CD4-positive, alpha-beta T cell (primary cell): ENCODE measurements around the gene SREBF2. TPM values are rescaled to one million over a fixed set of nuclear protein-coding genes. Genes with fewer than 3 reads are reported as not detected.

Experiments
- ATAC-seq: fragments of 200-7000 bp; cut with Tn5 transposase; one replicate; pipeline ENCODE4 v1.10.0; 2022; ENCODE audit warnings: mild to moderate bottlenecking; ENCODE audit not compliant: poor library complexity
- CTCF ChIA-PET: fragments of 350-600 bp; sonication (Branson Sonifier 250); formaldehyde crosslinking; loops from one replicate; lab custom pipeline; 2021; ENCODE audit warnings: antibody characterized with exemption, inconsistent platforms; lab: Charles Lee
- POLR2A ChIA-PET: fragments of 350-600 bp; sonication (Branson Sonifier 250); formaldehyde crosslinking; loops from one replicate; lab custom pipeline; 2021; ENCODE audit warnings: antibody characterized with exemption, inconsistent platforms; lab: Charles Lee
- DNase-seq, 14 experiments: peaks; one replicate each; pipeline ENCODE4 v3.0.0-alpha.2; 2013 to 2020; ENCODE audit warnings: mixed read lengths in 2 of 14
- H3K27ac ChIP-seq, 2 donors: one replicate each; pipeline versions ENCODE4 v1.5.1 to v1.7.0; 2013; ENCODE audit warnings: low read length in 2 of 2, low read depth in 1 of 2, mild to moderate bottlenecking in 1 of 2
- H3K27me3 ChIP-seq, 2 experiments: 1 replicate in 1 of 2; 2 replicates in 1 of 2; pipeline versions ENCODE4 v1.6.1 to v1.7.0; 2013; ENCODE audit warnings: low read length in 2 of 2, control low read depth in 1 of 2, mild to moderate bottlenecking in 1 of 2, moderate library complexity in 1 of 2; ENCODE audit not compliant: insufficient read depth in 2 of 2, control insufficient read depth in 1 of 2
- H3K36me3 ChIP-seq: one replicate; pipeline ENCODE4 v1.6.1; 2013; ENCODE audit warnings: low read length, control low read depth; ENCODE audit not compliant: insufficient read depth
- H3K4me1 ChIP-seq: one replicate; pipeline ENCODE4 v1.6.1; 2013; ENCODE audit warnings: low read length, control low read depth; ENCODE audit not compliant: insufficient read depth
- H3K4me3 ChIP-seq: one replicate; pipeline ENCODE4 v1.5.1; 2013; ENCODE audit warnings: mild to moderate bottlenecking, low read length, moderate library complexity
- H3K9me3 ChIP-seq, 2 experiments: 1 replicate in 1 of 2; 2 replicates in 1 of 2; pipeline versions ENCODE4 v1.6.1 to v1.7.0; 2013; ENCODE audit warnings: low read length in 2 of 2, mild to moderate bottlenecking in 2 of 2, control low read depth in 1 of 2, moderate library complexity in 1 of 2; ENCODE audit not compliant: control insufficient read depth in 1 of 2, insufficient read depth in 1 of 2
- H3K27ac Mint-ChIP-seq: one replicate; pipeline ENCODE4 v1.8.0; 2020; ENCODE audit warnings: mixed read lengths
- H3K27me3 Mint-ChIP-seq: one replicate; pipeline ENCODE4 v1.8.0; 2021; ENCODE audit warnings: mixed read lengths
- H3K36me3 Mint-ChIP-seq: one replicate; pipeline ENCODE4 v1.8.0; 2021; ENCODE audit warnings: low read depth, mixed read lengths
- H3K4me1 Mint-ChIP-seq: one replicate; pipeline ENCODE4 v1.8.0; 2021; ENCODE audit warnings: low read depth, mixed read lengths
- H3K4me3 Mint-ChIP-seq: one replicate; pipeline ENCODE4 v1.8.0; 2020; ENCODE audit warnings: mild to moderate bottlenecking, mixed read lengths
- H3K9me3 Mint-ChIP-seq: one replicate; pipeline ENCODE4 v1.8.0; 2020; ENCODE audit warnings: mixed read lengths
- intact Hi-C, 2 experiments: fragments of 100-400 bp; cut with DNase I in 1 of 2; cut with micrococcal nuclease in 1 of 2; formaldehyde crosslinking; loops; one replicate each; pipeline versions ENCODE4 v1.15.1 to v1.9.0; 2023 to 2025; cut with DNase I, micrococcal nuclease
- total RNA-seq, 174 experiments: library from RNA in 2 of 174; stranded (reverse) in 2 of 174; gene quantifications; one replicate each; pipeline ENCODE4 v1.2.3 and lab custom pipeline; 2021 to 2026
- TF ChIP-seq, protein P1 (sequence below): fragments of 200-600 bp; IDR thresholded peaks from one replicate; pipeline ENCODE4 v1.8.0; 2022; ENCODE audit warnings: antibody characterized with exemption, mild to moderate bottlenecking

Gene SREBF2
- total RNA-seq, 2 experiments from 2014 or later = 67.2 to 69.9 TPM

DNA sequence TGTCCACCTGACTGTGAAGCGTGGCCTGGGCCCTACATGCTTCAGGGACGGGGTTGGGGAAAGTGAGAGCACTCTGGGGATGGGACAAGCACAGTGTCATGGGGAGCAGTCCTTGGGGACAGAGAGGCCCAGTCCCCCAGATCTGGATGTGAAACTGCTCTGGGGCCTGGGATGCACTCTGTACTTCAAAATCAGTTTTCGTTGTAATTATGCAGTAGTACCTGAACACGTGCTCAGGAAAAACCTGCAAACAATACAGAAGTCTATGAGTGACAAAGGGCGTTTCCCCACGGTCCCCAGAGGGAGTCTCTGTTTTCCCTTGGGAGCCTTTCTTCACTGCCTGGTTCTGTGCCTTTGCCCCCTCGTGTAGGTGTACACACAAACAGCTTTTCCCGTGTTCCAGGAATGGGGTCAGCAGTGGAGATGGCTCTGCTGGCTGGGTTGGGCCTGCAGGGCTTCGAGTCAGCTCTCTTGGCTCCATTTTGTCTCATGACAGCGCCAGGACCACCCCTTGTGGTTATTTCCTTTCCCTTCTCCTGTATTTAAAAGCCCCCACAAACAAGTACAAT lies 98.9 kb downstream of the SREBF2 start:
- Histone ChIP-seq H3K27ac (no peak overlapping the region), H3K4me1 (peaks cover 19% of the 10 kb centered on the region), H3K4me3 (no peak overlapping the region), H3K27me3 (no peaks in the 10 kb centered on the region), H3K36me3 (no peaks in the 10 kb centered on the region), H3K9me3 (no peaks in the 10 kb centered on the region)
- no peak overlapping the region for H3K27ac Mint-ChIP-seq
- ATAC-seq (no peak), DNase-seq (no peak)
- intact Hi-C loops = no loop called here
- no peaks in the 10 kb centered on the region for H3K27me3 Mint-ChIP-seq
- H3K4me1 Mint-ChIP-seq = peaks cover 7% of the 10 kb centered on the region
- no peaks in the 10 kb centered on the region for H3K36me3 Mint-ChIP-seq
- no peaks in the 10 kb centered on the region for H3K9me3 Mint-ChIP-seq
- CTCF ChIA-PET = no interaction called here
- TF ChIP-seq, protein P1, sequence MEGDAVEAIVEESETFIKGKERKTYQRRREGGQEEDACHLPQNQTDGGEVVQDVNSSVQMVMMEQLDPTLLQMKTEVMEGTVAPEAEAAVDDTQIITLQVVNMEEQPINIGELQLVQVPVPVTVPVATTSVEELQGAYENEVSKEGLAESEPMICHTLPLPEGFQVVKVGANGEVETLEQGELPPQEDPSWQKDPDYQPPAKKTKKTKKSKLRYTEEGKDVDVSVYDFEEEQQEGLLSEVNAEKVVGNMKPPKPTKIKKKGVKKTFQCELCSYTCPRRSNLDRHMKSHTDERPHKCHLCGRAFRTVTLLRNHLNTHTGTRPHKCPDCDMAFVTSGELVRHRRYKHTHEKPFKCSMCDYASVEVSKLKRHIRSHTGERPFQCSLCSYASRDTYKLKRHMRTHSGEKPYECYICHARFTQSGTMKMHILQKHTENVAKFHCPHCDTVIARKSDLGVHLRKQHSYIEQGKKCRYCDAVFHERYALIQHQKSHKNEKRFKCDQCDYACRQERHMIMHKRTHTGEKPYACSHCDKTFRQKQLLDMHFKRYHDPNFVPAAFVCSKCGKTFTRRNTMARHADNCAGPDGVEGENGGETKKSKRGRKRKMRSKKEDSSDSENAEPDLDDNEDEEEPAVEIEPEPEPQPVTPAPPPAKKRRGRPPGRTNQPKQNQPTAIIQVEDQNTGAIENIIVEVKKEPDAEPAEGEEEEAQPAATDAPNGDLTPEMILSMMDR = no peak
- POLR2A ChIA-PET = no interaction called here
- H3K4me3 Mint-ChIP-seq = no peak overlapping the region

DNA sequence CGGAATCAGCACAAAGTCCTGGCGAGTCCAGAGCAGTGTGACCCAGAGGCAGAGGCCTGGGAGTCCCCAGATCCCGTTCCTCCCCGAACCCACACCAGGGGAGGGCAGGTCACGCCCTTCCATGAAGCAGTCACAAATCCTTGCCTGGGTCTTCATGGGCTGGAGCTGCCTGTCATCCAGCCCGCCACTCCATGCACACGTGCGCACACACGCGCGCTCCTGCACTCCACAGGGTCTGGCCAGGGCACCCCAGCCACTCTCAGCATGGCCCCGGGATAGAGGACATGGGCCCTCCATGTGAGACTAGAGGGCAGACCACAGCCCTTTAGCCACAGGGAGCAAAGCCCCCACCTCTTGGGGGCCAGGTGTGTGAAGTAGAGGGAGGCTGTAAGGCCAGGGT lies 99.4 kb downstream of the SREBF2 start:
- ChIA-PET POLR2A (no interaction called here), CTCF (no interaction called here)
- Histone ChIP-seq H3K27me3 (no peaks in the 10 kb centered on the region), H3K9me3 (no peaks in the 10 kb centered on the region), H3K4me1 (peaks cover 14% of the 10 kb centered on the region), H3K36me3 (no peaks in the 10 kb centered on the region), H3K27ac (no peak overlapping the region), H3K4me3 (no peak overlapping the region)
- Mint-ChIP-seq H3K27ac (no peak overlapping the region), H3K4me1 (peaks cover 7% of the 10 kb centered on the region), H3K36me3 (no peaks in the 10 kb centered on the region), H3K27me3 (no peaks in the 10 kb centered on the region), H3K4me3 (no peak overlapping the region), H3K9me3 (no peaks in the 10 kb centered on the region)
- intact Hi-C loops = no loop called here
- DNase-seq = no peak
- no peak for ATAC-seq
- TF ChIP-seq, protein P1 = no peak

DNA sequence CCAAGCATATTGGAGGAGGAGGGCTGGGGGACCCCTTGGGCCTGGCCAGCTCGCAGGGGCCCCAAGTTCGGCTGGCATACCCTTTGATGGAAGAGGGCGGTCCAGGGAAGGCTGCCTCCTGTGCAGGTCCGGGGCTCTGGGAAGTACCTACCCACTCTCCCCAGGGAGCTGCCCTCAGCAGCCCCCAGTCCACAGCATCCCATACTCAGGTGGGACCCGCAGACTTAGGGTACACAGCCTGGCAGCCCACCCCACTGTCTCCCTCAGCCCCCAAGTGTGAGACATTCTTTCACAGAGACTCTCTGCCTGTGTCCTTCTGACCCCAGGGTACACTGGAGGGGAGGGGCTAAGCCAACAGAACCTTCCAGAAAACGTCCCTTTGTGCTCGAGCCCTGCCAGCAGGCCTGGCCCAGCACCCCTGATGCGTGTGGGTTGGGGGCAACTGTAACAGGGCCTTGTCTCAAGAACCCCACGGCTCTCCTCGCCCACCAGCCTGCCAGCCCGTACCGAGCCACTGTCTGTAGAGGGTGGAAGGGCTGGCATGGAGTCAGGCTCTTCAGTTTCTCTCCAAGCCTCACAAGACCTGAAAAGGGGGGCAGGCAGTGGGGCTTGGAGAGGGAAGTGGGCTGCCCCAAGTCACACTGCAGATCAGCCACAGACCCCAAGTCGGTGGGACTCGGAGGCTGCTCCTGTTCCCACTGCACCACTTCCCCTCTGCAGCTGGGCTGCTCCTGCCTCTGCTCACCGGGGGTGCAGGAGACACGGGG lies 100.7 kb downstream of the SREBF2 start:
- no peaks in the 10 kb centered on the region for H3K36me3 ChIP-seq
- H3K27me3 ChIP-seq = no peaks in the 10 kb centered on the region
- H3K27ac ChIP-seq = no peak overlapping the region
- Mint-ChIP-seq H3K27ac (no peak overlapping the region), H3K36me3 (no peaks in the 10 kb centered on the region), H3K27me3 (no peaks in the 10 kb centered on the region), H3K4me3 (no peak overlapping the region), H3K9me3 (no peaks in the 10 kb centered on the region), H3K4me1 (peaks cover 1% of the 10 kb centered on the region)
- H3K4me3 ChIP-seq = no peak overlapping the region
- no peaks in the 10 kb centered on the region for H3K9me3 ChIP-seq
- intact Hi-C loops = no loop called here
- H3K4me1 ChIP-seq = peaks cover 7% of the 10 kb centered on the region
- TF ChIP-seq, protein P1 = no peak
- POLR2A ChIA-PET = no interaction called here
- no peak for ATAC-seq
- CTCF ChIA-PET = no interaction called here
- DNase-seq = no peak
